ENCODE data around the gene ANKRD28. TPM values are rescaled to one million over a fixed set of nuclear protein-coding genes. Genes with fewer than 3 reads are reported as not detected.

Gene ANKRD28
- total and polyA plus RNA-seq, 9 donors = 21.2 to 79.4 (median 43.8) TPM

GRCh38 chr3:15726043-15726442 is 71.7 kb downstream of the ANKRD28 start:
- H3K4me3 ChIP-seq = no peak overlapping the region
- H3K27me3 ChIP-seq = no peaks in the 10 kb centered on the region
- intact Hi-C loops (cut with DNase I) = no loop called here
- H3K4me1 ChIP-seq (ENCODE audit: insufficient read depth) = no peaks in the 10 kb centered on the region
- TF ChIP-seq, protein P1, sequence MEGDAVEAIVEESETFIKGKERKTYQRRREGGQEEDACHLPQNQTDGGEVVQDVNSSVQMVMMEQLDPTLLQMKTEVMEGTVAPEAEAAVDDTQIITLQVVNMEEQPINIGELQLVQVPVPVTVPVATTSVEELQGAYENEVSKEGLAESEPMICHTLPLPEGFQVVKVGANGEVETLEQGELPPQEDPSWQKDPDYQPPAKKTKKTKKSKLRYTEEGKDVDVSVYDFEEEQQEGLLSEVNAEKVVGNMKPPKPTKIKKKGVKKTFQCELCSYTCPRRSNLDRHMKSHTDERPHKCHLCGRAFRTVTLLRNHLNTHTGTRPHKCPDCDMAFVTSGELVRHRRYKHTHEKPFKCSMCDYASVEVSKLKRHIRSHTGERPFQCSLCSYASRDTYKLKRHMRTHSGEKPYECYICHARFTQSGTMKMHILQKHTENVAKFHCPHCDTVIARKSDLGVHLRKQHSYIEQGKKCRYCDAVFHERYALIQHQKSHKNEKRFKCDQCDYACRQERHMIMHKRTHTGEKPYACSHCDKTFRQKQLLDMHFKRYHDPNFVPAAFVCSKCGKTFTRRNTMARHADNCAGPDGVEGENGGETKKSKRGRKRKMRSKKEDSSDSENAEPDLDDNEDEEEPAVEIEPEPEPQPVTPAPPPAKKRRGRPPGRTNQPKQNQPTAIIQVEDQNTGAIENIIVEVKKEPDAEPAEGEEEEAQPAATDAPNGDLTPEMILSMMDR (IDR thresholded peaks at IDR 0.05) = no peak
- TF ChIP-seq POLR2A (IDR thresholded peaks at IDR 0.05) = no peak
- no peak for TF ChIP-seq EP300 (IDR thresholded peaks at IDR 0.05)
- WGBS, 3 donors = 51 to 66% (median 54%) methylated on average over 2 of the region's 2 CpGs
- no peaks in the 10 kb centered on the region for H3K36me3 ChIP-seq
- no peak overlapping the region for H3K27ac ChIP-seq
- no peak for DNase-seq
- H3K9me3 ChIP-seq = no peaks in the 10 kb centered on the region

- Histone ChIP-seq H3K27me3 (no peaks in the 10 kb centered on the region), H3K27ac (no peak overlapping the region), H3K4me1 (ENCODE audit: insufficient read depth) (no peaks in the 10 kb centered on the region), H3K36me3 (no peaks in the 10 kb centered on the region), H3K4me3 (no peak overlapping the region), H3K9me3 (no peaks in the 10 kb centered on the region)
- 99 to 100% (median 100%) methylated on average over 1 of the region's 1 CpG for WGBS, 3 donors
- TF ChIP-seq EP300 (IDR thresholded peaks at IDR 0.05) (no peak), POLR2A (IDR thresholded peaks at IDR 0.05) (no peak)
- TF ChIP-seq, protein P1 (IDR thresholded peaks at IDR 0.05) = no peak
- intact Hi-C loops (cut with DNase I) = no loop called here
- DNase-seq = no peak
These were observed 73.3 kb downstream of the ANKRD28 start for GRCh38 chr3:15724446-15724845.

- Histone ChIP-seq H3K4me3 (no peak overlapping the region), H3K4me1 (ENCODE audit: insufficient read depth) (no peaks in the 10 kb centered on the region), H3K27me3 (no peaks in the 10 kb centered on the region), H3K27ac (no peak overlapping the region), H3K9me3 (no peaks in the 10 kb centered on the region), H3K36me3 (no peaks in the 10 kb centered on the region)
- intact Hi-C loops (cut with DNase I) = no loop called here
- no peak for TF ChIP-seq POLR2A (IDR thresholded peaks at IDR 0.05)
- TF ChIP-seq EP300 (IDR thresholded peaks at IDR 0.05) = no peak
- no peak for DNase-seq
These were observed 74.2 kb downstream of the ANKRD28 start for GRCh38 chr3:15723624-15723884.

- H3K4me3 ChIP-seq = no peak overlapping the region
- TF ChIP-seq POLR2A (IDR thresholded peaks at IDR 0.05) = no peak
- TF ChIP-seq, protein P1 (IDR thresholded peaks at IDR 0.05) = no peak
- TF ChIP-seq EP300 (IDR thresholded peaks at IDR 0.05) = no peak
- no peaks in the 10 kb centered on the region for H3K27me3 ChIP-seq
- WGBS, 3 donors = 59 to 88% (median 61%) methylated on average over 3 of the region's 3 CpGs
- H3K36me3 ChIP-seq = no peaks in the 10 kb centered on the region
- H3K4me1 ChIP-seq (ENCODE audit: insufficient read depth) = no peaks in the 10 kb centered on the region
- H3K27ac ChIP-seq = no peak overlapping the region
- DNase-seq = no peak
- no peaks in the 10 kb centered on the region for H3K9me3 ChIP-seq
- intact Hi-C loops (cut with DNase I) = no loop called here
These were observed 74.7 kb downstream of the ANKRD28 start for GRCh38 chr3:15722877-15723623.

DNA sequence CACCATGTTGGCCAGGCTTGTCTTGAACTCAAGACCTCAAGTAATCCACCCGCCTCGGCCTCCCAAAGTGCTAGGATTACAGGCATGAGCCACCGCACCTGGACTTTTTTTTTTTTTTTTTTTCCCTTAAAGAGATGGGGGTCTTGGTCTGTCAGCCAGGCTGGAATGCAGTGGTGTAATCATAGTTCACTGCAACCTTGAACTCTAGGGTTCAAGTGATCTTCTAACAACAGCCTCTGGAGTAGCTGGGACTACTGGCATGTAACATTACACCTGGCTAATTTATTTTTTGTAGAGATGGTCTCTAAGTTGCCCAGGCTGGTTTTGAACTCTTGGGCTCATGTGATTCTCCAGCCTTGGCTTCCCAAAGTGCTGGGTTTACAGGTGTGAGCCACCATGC is 81.6 kb downstream of the ANKRD28 start:
- H3K27me3 ChIP-seq = no peaks in the 10 kb centered on the region
- no peaks in the 10 kb centered on the region for H3K9me3 ChIP-seq
- H3K4me1 ChIP-seq (ENCODE audit: insufficient read depth) = peaks cover 2% of the 10 kb centered on the region
- DNase-seq = no peak
- H3K27ac ChIP-seq = no peak overlapping the region
- no peaks in the 10 kb centered on the region for H3K36me3 ChIP-seq
- H3K4me3 ChIP-seq = no peak overlapping the region
- TF ChIP-seq, protein P1 (IDR thresholded peaks at IDR 0.05) = no peak
- no peak for TF ChIP-seq EP300 (IDR thresholded peaks at IDR 0.05)
- no peak for TF ChIP-seq POLR2A (IDR thresholded peaks at IDR 0.05)
- intact Hi-C loops (cut with DNase I) = no loop called here
- WGBS, 3 donors = 98 to 100% (median 100%) methylated on average over 3 of the region's 3 CpGs

All from ovary (tissue), 9 donors.